RWPE2 (cell line): ENCODE results near the gene ETFDH.

ENCODE experiments used
- ATAC-seq: fragments of 200-7000 bp; cut with Tn5 transposase; 3 replicates; pipeline ENCODE4 v1.9.1; 2021; ENCODE audit warnings: low read depth
- DNase-seq: peaks from one replicate; pipeline ENCODE4 v3.0.0-alpha.2; 2020; ENCODE audit warnings: low spot score
- H3K27ac ChIP-seq: fragments of 450-650 bp; 2 replicates; pipeline ENCODE4 v1.5.1; 2017; ENCODE audit warnings: mild to moderate bottlenecking; ENCODE audit not compliant: poor library complexity, severe bottlenecking
- H3K27me3 ChIP-seq: fragments of 250-450 bp; sonication (Bioruptor Pico); 2 replicates; pipeline ENCODE4 v1.5.1; 2021; ENCODE audit warnings: mild to moderate bottlenecking, moderate library complexity; ENCODE audit not compliant: insufficient read depth, poor library complexity, severe bottlenecking
- H3K36me3 ChIP-seq: fragments of 250-450 bp; sonication (Bioruptor Pico); 2 replicates; pipeline ENCODE4 v1.5.1; 2020; ENCODE audit warnings: low read depth, mild to moderate bottlenecking, moderate library complexity
- H3K4me1 ChIP-seq: fragments of 250-450 bp; sonication (Bioruptor Pico); 2 replicates; pipeline ENCODE4 v1.5.1; 2021; ENCODE audit warnings: mild to moderate bottlenecking, moderate library complexity; ENCODE audit not compliant: insufficient read depth, poor library complexity, severe bottlenecking
- H3K4me3 ChIP-seq: fragments of 250-450 bp; sonication (Bioruptor Pico); 2 replicates; pipeline ENCODE4 v1.5.1; 2021; ENCODE audit warnings: mild to moderate bottlenecking, moderate library complexity; ENCODE audit not compliant: severe bottlenecking
- H3K9me3 ChIP-seq: fragments of 250-450 bp; sonication (Bioruptor Pico); 2 replicates; pipeline ENCODE4 v1.5.1; 2021; ENCODE audit warnings: mild to moderate bottlenecking, moderate library complexity; ENCODE audit not compliant: severe bottlenecking
- CTCF ChIP-seq: fragments of 450-650 bp; IDR thresholded peaks from one replicate; pipeline ENCODE4 v1.5.1; 2017; ENCODE audit warnings: mild to moderate bottlenecking, moderate library complexity; ENCODE audit not compliant: poor library complexity, severe bottlenecking

Gene ETFDH

GRCh38 chr4:158673633-158674032, 1.5 kb downstream of the ETFDH start:
- Histone ChIP-seq H3K27me3 (no peaks in the 10 kb centered on the region), H3K4me1 (peaks cover 3% of the 10 kb centered on the region), H3K9me3 (no peaks in the 10 kb centered on the region), H3K4me3 (no peak overlapping the region), H3K27ac (no peak overlapping the region), H3K36me3 (peaks cover 5% of the 10 kb centered on the region)
- DNase-seq (no peak), ATAC-seq (no peak)
- no peak for TF ChIP-seq CTCF

- no peak overlapping the region for H3K4me3 ChIP-seq
- no peaks in the 10 kb centered on the region for H3K9me3 ChIP-seq
- H3K36me3 ChIP-seq: peaks cover 4% of the 10 kb centered on the region; the same call in 1 of the 2 replicates
- ATAC-seq (no peak), DNase-seq (no peak)
- no peak for TF ChIP-seq CTCF
- peaks cover 3% of the 10 kb centered on the region for H3K4me1 ChIP-seq
- no peak overlapping the region for H3K27ac ChIP-seq
- H3K27me3 ChIP-seq: no peaks in the 10 kb centered on the region
Observed at GRCh38 chr4:158676076-158676475, 4.0 kb downstream of the ETFDH start.

DNA sequence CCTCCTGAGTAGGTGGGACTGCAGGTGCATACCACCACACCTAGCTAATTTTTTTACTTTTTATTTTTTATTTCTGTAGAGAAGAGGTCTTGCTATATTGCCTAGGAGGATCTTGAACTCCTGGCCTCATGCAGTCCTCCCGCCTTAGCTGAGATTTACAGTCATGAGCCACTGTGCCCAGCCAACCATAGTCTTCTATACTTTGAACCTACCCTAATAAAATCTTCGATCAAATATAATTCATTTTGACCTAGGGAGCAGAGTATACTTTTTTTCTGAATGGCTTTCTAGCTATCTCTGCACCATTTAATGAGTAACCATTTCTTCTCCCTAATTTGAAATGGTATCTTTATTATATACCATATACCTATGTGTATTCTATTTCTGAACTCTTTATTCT, 6.7 kb downstream of the ETFDH start:
- no peak for TF ChIP-seq CTCF
- no peaks in the 10 kb centered on the region for H3K27me3 ChIP-seq
- H3K9me3 ChIP-seq: no peaks in the 10 kb centered on the region
- H3K36me3 ChIP-seq: peaks cover 4% of the 10 kb centered on the region; the same call in 1 of the 2 replicates
- H3K27ac ChIP-seq: no peak overlapping the region
- H3K4me3 ChIP-seq: no peak overlapping the region
- DNase-seq (no peak), ATAC-seq (no peak)
- H3K4me1 ChIP-seq: no peaks in the 10 kb centered on the region

GRCh38 chr4:158681629-158682028, 9.5 kb downstream of the ETFDH start:
- TF ChIP-seq CTCF: no peak
- DNase-seq (no peak), ATAC-seq (no peak)
- Histone ChIP-seq H3K36me3 (peaks cover 4% of the 10 kb centered on the region; the same call in 1 of the 2 replicates), H3K4me3 (no peak overlapping the region), H3K27me3 (no peaks in the 10 kb centered on the region), H3K9me3 (no peaks in the 10 kb centered on the region), H3K4me1 (no peaks in the 10 kb centered on the region), H3K27ac (no peak overlapping the region)

DNA sequence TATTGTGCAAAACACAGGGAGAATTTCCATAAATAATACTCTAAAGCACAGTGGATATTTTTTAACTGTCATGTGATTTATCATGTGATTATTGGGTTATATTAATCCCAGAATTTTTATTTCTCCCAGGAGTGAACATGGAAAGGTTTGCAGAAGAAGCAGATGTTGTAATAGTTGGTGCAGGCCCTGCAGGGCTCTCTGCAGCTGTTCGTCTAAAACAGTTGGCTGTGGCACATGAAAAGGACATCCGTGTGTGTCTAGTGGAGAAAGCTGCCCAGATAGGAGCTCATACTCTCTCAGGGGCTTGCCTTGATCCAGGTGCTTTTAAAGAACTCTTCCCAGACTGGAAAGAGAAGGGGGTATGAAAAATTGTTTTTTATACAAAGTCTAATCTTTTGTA, 10.0 kb downstream of the ETFDH start:
- H3K9me3 ChIP-seq: no peaks in the 10 kb centered on the region
- ATAC-seq (no peak), DNase-seq (no peak)

More for the DNA sequence above, 10.0 kb downstream of the ETFDH start:
- no peak overlapping the region for H3K27ac ChIP-seq
- TF ChIP-seq CTCF: no peak
- H3K27me3 ChIP-seq: no peaks in the 10 kb centered on the region
- H3K4me1 ChIP-seq: no peaks in the 10 kb centered on the region
- no peak overlapping the region for H3K4me3 ChIP-seq
- peaks cover 4% of the 10 kb centered on the region; the same call in 1 of the 2 replicates for H3K36me3 ChIP-seq
